ENCODE results near the gene ZNF23.
"Not testable (repeated sequence)": the region's sequence is repeated elsewhere in the genome, so short reads cannot be mapped to it uniquely, and the experiment has no call there.

The ZNF23 gene

GRCh38 chr16:71461686-71462648 is at the start of gene ZNF23:
Gene ZNF23 (minus strand): TSS chr16:71462247. CDS start chr16:71456796, 5,451 bp downstream.
- no peaks in the 10 kb centered on the region for H3K9me3 ChIP-seq (ENCODE audit: low read length)
- H3K27me3 ChIP-seq (ENCODE audit: control insufficient read depth in 1 of 2, insufficient read depth in 2 of 2, low read length in 2 of 2) = no peaks in the 10 kb centered on the region
- no peaks in the 10 kb centered on the region for H3K36me3 ChIP-seq (ENCODE audit: insufficient read depth, low read length)
- H3K27ac ChIP-seq (ENCODE audit: low read depth, low read length) = peak within 1 kb of the TSS; percentile 84
- H3K4me1 ChIP-seq (ENCODE audit: insufficient read depth, low read length) = peaks cover 24% of the 10 kb centered on the region
- peak within 1 kb of the TSS; percentile 85 to 95 for H3K4me3 ChIP-seq (ENCODE audit: low read depth in 1 of 2, low read length in 2 of 2)
- peak within 1 kb of the TSS; percentile 66 for H3K9ac ChIP-seq (ENCODE audit: low read length)

GRCh38 chr16:71507061-71507460 is 45.0 kb upstream of the ZNF23 start:
- no peak overlapping the region for H3K27ac ChIP-seq (ENCODE audit: low read depth, low read length)
- no peaks in the 10 kb centered on the region for H3K27me3 ChIP-seq (ENCODE audit: control insufficient read depth in 1 of 2, insufficient read depth in 2 of 2, low read length in 2 of 2)
- no peaks in the 10 kb centered on the region for H3K9me3 ChIP-seq (ENCODE audit: low read length)
- H3K4me1 ChIP-seq (ENCODE audit: insufficient read depth, low read length) = no peaks in the 10 kb centered on the region
- no peak overlapping the region for H3K9ac ChIP-seq (ENCODE audit: low read length)
- H3K4me3 ChIP-seq (ENCODE audit: low read depth in 1 of 2, low read length in 2 of 2) = no peak overlapping the region
- H3K36me3 ChIP-seq (ENCODE audit: insufficient read depth, low read length) = no peaks in the 10 kb centered on the region

DNA sequence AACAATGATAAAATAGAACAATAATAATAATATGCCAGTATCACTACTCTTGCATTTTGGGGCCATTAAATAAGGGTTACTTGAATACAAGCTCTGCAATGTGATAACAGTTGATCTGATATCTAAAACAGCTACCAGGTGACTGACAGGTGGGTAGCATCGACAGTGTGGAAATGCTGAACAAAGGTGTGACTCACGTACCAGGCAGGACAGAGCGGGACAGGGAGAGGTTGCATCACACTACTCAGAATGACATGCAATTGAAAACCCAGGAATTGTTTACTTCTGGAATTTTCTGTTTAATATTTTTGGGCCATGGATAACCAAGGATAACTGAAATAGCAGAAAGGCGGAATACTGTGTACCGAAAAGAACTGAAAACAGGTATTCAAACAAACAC is 42.9 kb upstream of the ZNF23 start:
- no peaks in the 10 kb centered on the region for H3K36me3 ChIP-seq (ENCODE audit: insufficient read depth, low read length)
- no peaks in the 10 kb centered on the region for H3K4me1 ChIP-seq (ENCODE audit: insufficient read depth, low read length)
- no peaks in the 10 kb centered on the region for H3K9me3 ChIP-seq (ENCODE audit: low read length)
- no peak overlapping the region for H3K4me3 ChIP-seq (ENCODE audit: low read depth in 1 of 2, low read length in 2 of 2)
- H3K27me3 ChIP-seq (ENCODE audit: control insufficient read depth in 1 of 2, insufficient read depth in 2 of 2, low read length in 2 of 2) = no peaks in the 10 kb centered on the region
- H3K9ac ChIP-seq (ENCODE audit: low read length) = no peak overlapping the region
- no peak overlapping the region for H3K27ac ChIP-seq (ENCODE audit: low read depth, low read length)

GRCh38 chr16:71504051-71504450 is 42.0 kb upstream of the ZNF23 start:
- H3K27ac ChIP-seq (ENCODE audit: low read depth, low read length); H3K36me3 ChIP-seq (ENCODE audit: insufficient read depth, low read length); H3K4me1 ChIP-seq (ENCODE audit: insufficient read depth, low read length); H3K9me3 ChIP-seq (ENCODE audit: low read length); H3K27me3 ChIP-seq (ENCODE audit: control insufficient read depth in 1 of 2, insufficient read depth in 2 of 2, low read length in 2 of 2); H3K4me3 ChIP-seq (ENCODE audit: low read depth in 1 of 2, low read length in 2 of 2); H3K9ac ChIP-seq (ENCODE audit: low read length): not testable (repeated sequence)

- Histone ChIP-seq H3K4me3 (ENCODE audit: low read depth in 1 of 2, low read length in 2 of 2) (no peak overlapping the region), H3K27ac (ENCODE audit: low read depth, low read length) (no peak overlapping the region), H3K27me3 (ENCODE audit: control insufficient read depth in 1 of 2, insufficient read depth in 2 of 2, low read length in 2 of 2) (no peaks in the 10 kb centered on the region), H3K36me3 (ENCODE audit: insufficient read depth, low read length) (no peaks in the 10 kb centered on the region), H3K4me1 (ENCODE audit: insufficient read depth, low read length) (no peaks in the 10 kb centered on the region), H3K9ac (ENCODE audit: low read length) (no peak overlapping the region), H3K9me3 (ENCODE audit: low read length) (no peaks in the 10 kb centered on the region)
Measured at GRCh38 chr16:71501547-71501946, 39.5 kb upstream of the ZNF23 start.

DNA sequence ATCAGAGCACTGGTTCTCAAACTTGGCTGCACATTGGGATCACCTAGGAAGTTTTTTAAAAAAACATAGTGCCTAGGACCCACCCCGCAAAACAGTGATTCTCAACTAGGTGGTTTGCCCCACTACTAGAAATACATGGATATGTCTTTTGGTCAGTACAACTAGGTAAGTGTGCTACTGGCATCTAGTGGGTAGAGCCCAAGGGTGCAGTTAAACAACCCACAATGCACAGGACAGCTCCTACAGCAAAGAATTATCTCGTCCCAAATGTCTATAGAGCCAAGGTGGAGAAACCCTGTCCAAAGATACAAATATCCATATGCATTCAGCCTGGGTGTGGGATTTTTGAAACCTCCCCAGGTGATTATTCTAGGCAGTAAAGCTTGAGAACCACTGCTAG is 38.9 kb upstream of the ZNF23 start:
- no peaks in the 10 kb centered on the region for H3K9me3 ChIP-seq (ENCODE audit: low read length)

GRCh38 chr16:71499775-71500364 is 37.8 kb upstream of the ZNF23 start:
- no peak overlapping the region for H3K27ac ChIP-seq (ENCODE audit: low read depth, low read length)
- no peaks in the 10 kb centered on the region for H3K4me1 ChIP-seq (ENCODE audit: insufficient read depth, low read length)
- H3K9me3 ChIP-seq (ENCODE audit: low read length) = no peaks in the 10 kb centered on the region
- H3K9ac ChIP-seq (ENCODE audit: low read length) = no peak overlapping the region
- H3K4me3 ChIP-seq (ENCODE audit: low read depth in 1 of 2, low read length in 2 of 2) = no peak overlapping the region
- no peaks in the 10 kb centered on the region for H3K36me3 ChIP-seq (ENCODE audit: insufficient read depth, low read length)
- H3K27me3 ChIP-seq (ENCODE audit: control insufficient read depth in 1 of 2, insufficient read depth in 2 of 2, low read length in 2 of 2) = no peaks in the 10 kb centered on the region

More for the DNA sequence above, 38.9 kb upstream of the ZNF23 start:
- Histone ChIP-seq H3K4me1 (ENCODE audit: insufficient read depth, low read length) (no peaks in the 10 kb centered on the region), H3K4me3 (ENCODE audit: low read depth in 1 of 2, low read length in 2 of 2) (no peak overlapping the region), H3K9ac (ENCODE audit: low read length) (no peak overlapping the region), H3K27me3 (ENCODE audit: control insufficient read depth in 1 of 2, insufficient read depth in 2 of 2, low read length in 2 of 2) (no peaks in the 10 kb centered on the region), H3K27ac (ENCODE audit: low read depth, low read length) (no peak overlapping the region), H3K36me3 (ENCODE audit: insufficient read depth, low read length) (no peaks in the 10 kb centered on the region)

DNA sequence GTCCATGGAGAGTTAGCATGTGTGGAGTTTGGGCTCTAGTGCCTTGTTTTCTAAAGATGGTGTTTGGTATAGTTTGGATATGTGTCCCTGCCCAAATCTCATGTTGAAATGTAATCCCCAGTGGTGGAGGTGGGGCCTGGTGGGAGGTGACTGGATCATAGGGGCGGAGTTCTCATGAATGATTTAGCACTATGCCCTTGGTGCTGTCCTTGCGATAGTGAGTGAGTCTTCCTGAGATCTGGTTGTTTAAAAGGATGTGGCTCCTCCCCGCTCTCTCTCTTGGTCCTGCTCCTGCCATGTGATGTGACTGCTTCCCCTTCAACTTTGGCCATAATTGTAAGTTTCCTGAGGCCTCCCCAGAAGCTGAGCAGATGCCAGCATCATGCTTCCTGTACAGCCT is 36.0 kb upstream of the ZNF23 start:
- H3K9ac ChIP-seq (ENCODE audit: low read length) = no peak overlapping the region
- no peaks in the 10 kb centered on the region for H3K4me1 ChIP-seq (ENCODE audit: insufficient read depth, low read length)
- H3K36me3 ChIP-seq (ENCODE audit: insufficient read depth, low read length) = no peaks in the 10 kb centered on the region
- H3K4me3 ChIP-seq (ENCODE audit: low read depth in 1 of 2, low read length in 2 of 2) = no peak overlapping the region
- H3K27ac ChIP-seq (ENCODE audit: low read depth, low read length) = no peak overlapping the region
- no peaks in the 10 kb centered on the region for H3K27me3 ChIP-seq (ENCODE audit: control insufficient read depth in 1 of 2, insufficient read depth in 2 of 2, low read length in 2 of 2)
- H3K9me3 ChIP-seq (ENCODE audit: low read length) = no peaks in the 10 kb centered on the region

DNA sequence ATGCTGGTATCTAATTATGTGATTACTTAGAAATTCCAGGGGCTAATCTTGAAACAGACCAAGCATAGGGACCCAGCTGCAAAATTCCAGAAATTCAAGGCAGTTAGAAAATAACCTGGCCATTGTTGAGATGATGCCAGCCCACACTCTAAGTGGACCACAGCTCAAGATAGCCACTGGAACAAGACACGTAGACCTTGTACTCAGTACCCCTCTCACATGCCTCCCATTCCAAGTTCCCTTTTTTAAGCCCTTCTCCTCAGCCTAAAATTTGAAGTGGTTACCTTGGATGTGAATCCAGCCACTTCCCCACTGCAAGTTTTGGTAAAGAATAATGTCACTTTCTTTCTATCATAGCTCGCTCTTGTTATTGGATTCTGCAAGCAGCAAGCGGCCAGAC is 31.2 kb upstream of the ZNF23 start:
- Histone ChIP-seq H3K4me1 (ENCODE audit: insufficient read depth, low read length) (no peaks in the 10 kb centered on the region), H3K36me3 (ENCODE audit: insufficient read depth, low read length) (no peaks in the 10 kb centered on the region), H3K9ac (ENCODE audit: low read length) (no peak overlapping the region), H3K27me3 (ENCODE audit: control insufficient read depth in 1 of 2, insufficient read depth in 2 of 2, low read length in 2 of 2) (no peaks in the 10 kb centered on the region), H3K27ac (ENCODE audit: low read depth, low read length) (no peak overlapping the region), H3K9me3 (ENCODE audit: low read length) (no peaks in the 10 kb centered on the region), H3K4me3 (ENCODE audit: low read depth in 1 of 2, low read length in 2 of 2) (no peak overlapping the region)

DNA sequence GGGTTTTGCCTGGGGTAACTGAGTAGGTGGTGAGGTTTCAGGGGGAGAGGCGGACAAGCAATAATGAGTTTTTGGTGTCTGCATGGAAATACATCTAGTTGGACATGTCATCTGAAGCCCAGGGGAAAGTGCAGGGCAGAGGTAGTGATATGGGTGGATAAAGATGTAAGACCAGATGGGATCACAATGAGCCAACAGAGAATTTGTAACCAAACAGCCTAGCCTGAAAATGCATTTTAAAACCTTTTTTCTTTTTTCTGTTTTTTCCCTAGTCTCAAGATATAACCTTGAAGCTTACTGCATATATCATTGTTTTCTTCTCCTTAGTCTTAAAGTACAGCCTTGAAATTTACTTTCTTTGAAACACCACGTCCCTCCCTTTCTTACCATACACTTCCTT is 30.7 kb upstream of the ZNF23 start:
- no peaks in the 10 kb centered on the region for H3K4me1 ChIP-seq (ENCODE audit: insufficient read depth, low read length)
- H3K4me3 ChIP-seq (ENCODE audit: low read depth in 1 of 2, low read length in 2 of 2) = no peak overlapping the region
- no peak overlapping the region for H3K27ac ChIP-seq (ENCODE audit: low read depth, low read length)
- H3K9me3 ChIP-seq (ENCODE audit: low read length) = no peaks in the 10 kb centered on the region
- no peaks in the 10 kb centered on the region for H3K36me3 ChIP-seq (ENCODE audit: insufficient read depth, low read length)
- no peak overlapping the region for H3K9ac ChIP-seq (ENCODE audit: low read length)
- no peaks in the 10 kb centered on the region for H3K27me3 ChIP-seq (ENCODE audit: control insufficient read depth in 1 of 2, insufficient read depth in 2 of 2, low read length in 2 of 2)

DNA sequence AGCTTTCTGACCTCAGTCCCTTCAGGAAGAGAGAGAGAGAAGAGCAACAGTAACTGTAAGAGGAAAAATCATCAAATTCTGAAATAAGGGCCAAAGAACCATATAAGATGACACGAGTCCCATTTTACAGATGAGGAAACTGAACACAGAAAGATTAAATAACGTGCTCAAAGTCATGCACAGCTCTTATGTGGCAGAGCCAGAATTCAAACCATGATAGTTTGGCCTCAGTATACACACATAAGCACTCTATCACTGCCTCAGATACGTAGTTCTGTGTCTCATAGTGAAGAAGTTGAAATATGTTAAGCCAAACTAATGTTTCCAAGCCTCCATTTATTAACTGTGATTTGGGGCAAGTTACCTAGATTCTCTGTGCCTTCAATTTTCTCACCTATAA is 29.0 kb upstream of the ZNF23 start:
- Histone ChIP-seq H3K4me3 (ENCODE audit: low read depth in 1 of 2, low read length in 2 of 2) (no peak overlapping the region), H3K36me3 (ENCODE audit: insufficient read depth, low read length) (no peaks in the 10 kb centered on the region), H3K9me3 (ENCODE audit: low read length) (no peaks in the 10 kb centered on the region), H3K9ac (ENCODE audit: low read length) (no peak overlapping the region), H3K27me3 (ENCODE audit: control insufficient read depth in 1 of 2, insufficient read depth in 2 of 2, low read length in 2 of 2) (no peaks in the 10 kb centered on the region), H3K4me1 (ENCODE audit: insufficient read depth, low read length) (no peaks in the 10 kb centered on the region), H3K27ac (ENCODE audit: low read depth, low read length) (no peak overlapping the region)

All from muscle layer of colon (tissue), 2 donors.